Measurements from ENCODE around the gene SDK1. TPM values are rescaled to one million over a fixed set of nuclear protein-coding genes. Genes with fewer than 3 reads are reported as not detected.

SDK1 gene
- total and polyA plus RNA-seq, 10 of the 15 experiments (the other 5 are each of a cell fraction or from before 2014, with no cell fraction given) = 0.14 to 0.33 TPM; not detected in 8

DNA sequence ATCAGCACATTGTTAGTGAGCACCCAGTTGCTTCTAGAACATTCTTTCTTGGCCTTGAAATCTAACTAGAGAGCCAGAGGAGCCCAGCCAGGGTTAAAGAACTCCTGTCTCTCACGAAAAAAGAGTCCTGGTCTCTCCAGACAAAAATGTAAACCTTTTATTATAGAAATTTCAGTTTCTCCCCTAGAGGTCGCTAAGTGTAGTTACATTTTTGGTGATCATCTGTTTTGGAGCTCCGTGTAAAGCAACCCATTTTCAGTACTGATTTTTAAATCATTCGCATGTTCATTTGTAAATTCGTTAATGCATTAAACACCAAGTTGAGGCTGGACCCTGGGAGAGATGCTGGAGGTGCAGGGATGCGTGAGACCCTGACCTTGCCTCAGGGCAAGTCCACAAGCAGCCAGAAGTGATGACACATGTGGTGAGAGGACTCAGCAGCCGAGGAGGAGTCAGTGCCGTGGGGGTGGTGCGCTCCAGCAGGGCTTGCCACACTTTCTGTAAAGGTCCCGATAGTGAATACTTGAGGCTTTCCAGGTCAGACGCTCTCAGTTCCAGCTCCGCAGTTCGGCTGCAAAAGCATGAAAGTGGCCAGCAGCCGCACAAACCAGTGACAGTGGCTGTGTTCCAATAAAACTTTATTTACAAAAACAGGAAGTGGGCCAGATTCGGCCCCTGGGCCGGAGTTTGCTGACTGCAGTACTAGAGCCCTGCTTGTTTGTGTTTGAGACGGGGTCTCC is 802.5 kb downstream of the SDK1 start:
- no peaks in the 10 kb centered on the region for H3K79me2 ChIP-seq (ENCODE audit: control insufficient read depth, insufficient read depth, low read length)
- TF ChIP-seq, protein P1, sequence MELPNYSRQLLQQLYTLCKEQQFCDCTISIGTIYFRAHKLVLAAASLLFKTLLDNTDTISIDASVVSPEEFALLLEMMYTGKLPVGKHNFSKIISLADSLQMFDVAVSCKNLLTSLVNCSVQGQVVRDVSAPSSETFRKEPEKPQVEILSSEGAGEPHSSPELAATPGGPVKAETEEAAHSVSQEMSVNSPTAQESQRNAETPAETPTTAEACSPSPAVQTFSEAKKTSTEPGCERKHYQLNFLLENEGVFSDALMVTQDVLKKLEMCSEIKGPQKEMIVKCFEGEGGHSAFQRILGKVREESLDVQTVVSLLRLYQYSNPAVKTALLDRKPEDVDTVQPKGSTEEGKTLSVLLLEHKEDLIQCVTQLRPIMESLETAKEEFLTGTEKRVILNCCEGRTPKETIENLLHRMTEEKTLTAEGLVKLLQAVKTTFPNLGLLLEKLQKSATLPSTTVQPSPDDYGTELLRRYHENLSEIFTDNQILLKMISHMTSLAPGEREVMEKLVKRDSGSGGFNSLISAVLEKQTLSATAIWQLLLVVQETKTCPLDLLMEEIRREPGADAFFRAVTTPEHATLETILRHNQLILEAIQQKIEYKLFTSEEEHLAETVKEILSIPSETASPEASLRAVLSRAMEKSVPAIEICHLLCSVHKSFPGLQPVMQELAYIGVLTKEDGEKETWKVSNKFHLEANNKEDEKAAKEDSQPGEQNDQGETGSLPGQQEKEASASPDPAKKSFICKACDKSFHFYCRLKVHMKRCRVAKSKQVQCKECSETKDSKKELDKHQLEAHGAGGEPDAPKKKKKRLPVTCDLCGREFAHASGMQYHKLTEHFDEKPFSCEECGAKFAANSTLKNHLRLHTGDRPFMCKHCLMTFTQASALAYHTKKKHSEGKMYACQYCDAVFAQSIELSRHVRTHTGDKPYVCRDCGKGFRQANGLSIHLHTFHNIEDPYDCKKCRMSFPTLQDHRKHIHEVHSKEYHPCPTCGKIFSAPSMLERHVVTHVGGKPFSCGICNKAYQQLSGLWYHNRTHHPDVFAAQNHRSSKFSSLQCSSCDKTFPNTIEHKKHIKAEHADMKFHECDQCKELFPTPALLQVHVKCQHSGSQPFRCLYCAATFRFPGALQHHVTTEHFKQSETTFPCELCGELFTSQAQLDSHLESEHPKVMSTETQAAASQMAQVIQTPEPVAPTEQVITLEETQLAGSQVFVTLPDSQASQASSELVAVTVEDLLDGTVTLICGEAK (IDR thresholded peaks at IDR 0.05; ENCODE audit: borderline replicate concordance) = peak; percentile 52; the same call in 1 of the 2 replicates
- TF ChIP-seq HDGF (IDR thresholded peaks at IDR 0.05) (no peak), MYC (IDR thresholded peaks at IDR 0.05; ENCODE audit: insufficient read depth, insufficient read length, insufficient replicate concordance, low read length, severe bottlenecking) (no peak), EGR1 (IDR thresholded peaks at IDR 0.05; ENCODE audit: borderline replicate concordance in 1 of 2, low read depth in 2 of 2, low read length in 2 of 2) (no peak), POLR2AphosphoS5 (IDR thresholded peaks at IDR 0.05; ENCODE audit: low read length) (no peak), RB1 (IDR thresholded peaks at IDR 0.05; ENCODE audit: borderline replicate concordance) (no peak), ZBED1 (IDR thresholded peaks at IDR 0.05; ENCODE audit: borderline replicate concordance) (no peak)
- H3K4me1 ChIP-seq (ENCODE audit: control insufficient read depth, insufficient read depth, low read length) = no peaks in the 10 kb centered on the region
- no peaks in the 10 kb centered on the region for H4K20me1 ChIP-seq (ENCODE audit: control insufficient read depth, insufficient read depth)
- ATAC-seq (no peak), DNase-seq (ENCODE audit: low read depth, low spot score) (no peak), FAIRE-seq (no peak)
- BruUV-seq (replicated peaks) = no TSS peak
- no peak overlapping the region for H3K27ac ChIP-seq (ENCODE audit: control insufficient read depth, insufficient read depth)
- intact Hi-C loops (cut with micrococcal nuclease; ENCODE audit: unreplicated experiment) (no loop called here), in situ Hi-C loops (cut with MboI) (no loop called here)
- no peaks in the 10 kb centered on the region for H3K36me3 ChIP-seq (ENCODE audit: control insufficient read depth in 2 of 2, insufficient read depth in 2 of 2, low read length in 1 of 2)
- no peak overlapping the region for H3K9ac ChIP-seq (ENCODE audit: control insufficient read depth, insufficient read depth, low read length)
- H3K4me2 ChIP-seq (ENCODE audit: control insufficient read depth, insufficient read depth) = no peak overlapping the region
- no peaks in the 10 kb centered on the region; the same call in 2 of the 3 replicates for H3K9me3 ChIP-seq (replicated peaks; ENCODE audit: control insufficient read depth, insufficient read depth, low read length)
- ChIA-PET RAD21 (ENCODE audit: unreplicated experiment) (no interaction called here), CTCF (interaction anchor here (0.6 kb wide), 1 partner anchor 17 kb away, joined by 4 read pairs; no protein-coding TSS in a partner anchor), SMC1A (ENCODE audit: uncharacterized antibody, unreplicated experiment) (no interaction called here), POLR2A (no interaction called here)
- no peak overlapping the region for H3K4me3 ChIP-seq
- H3K27me3 ChIP-seq (replicated peaks in 1 of 2; ENCODE audit: control insufficient read depth in 2 of 2, insufficient read depth in 2 of 2, low read length in 1 of 2) = no peaks in the 10 kb centered on the region
- 32% methylated on average over 17 of the region's 17 CpGs for WGBS (ENCODE audit: insufficient coverage, insufficient replicate concordance, low lambda C conversion rate, missing lambda C conversion rate)
- H2AFZ ChIP-seq (ENCODE audit: control insufficient read depth, low read depth, low read length) = no peak overlapping the region

Measured in GM12878 (cell line).